Thyroid gland (tissue), 4 donors: ENCODE results near the gene PIGW. TPM values are rescaled to one million over a fixed set of nuclear protein-coding genes. Genes with fewer than 3 reads are reported as not detected.

ENCODE experiments used
- DNase-seq, 2 donors: peaks; one replicate each; pipeline ENCODE4 v3.0.0-alpha.2; 2019
- H3K27ac ChIP-seq, 3 donors: fragments of 200-600 bp; sonication (generic); 1 replicate in 2 of 3; 2 replicates in 1 of 3; pipeline ENCODE4 v1.5.1; 2016 to 2019; ENCODE audit warnings: mild to moderate bottlenecking in 1 of 3, moderate library complexity in 1 of 3
- H3K27me3 ChIP-seq: fragments of 200-600 bp; sonication (generic); one replicate; pipeline ENCODE4 v1.5.1; 2019
- H3K36me3 ChIP-seq, 2 donors: fragments of 200-600 bp; sonication (generic); one replicate each; pipeline ENCODE4 v1.5.1; 2016 to 2019
- H3K4me1 ChIP-seq, 2 donors: fragments of 200-600 bp; sonication (generic); one replicate each; pipeline ENCODE4 v1.5.1; 2017 to 2019
- H3K4me3 ChIP-seq, 3 donors: fragments of 200-600 bp; sonication (generic); replicated peaks in 1 of 3; 1 replicate in 2 of 3; 2 replicates in 1 of 3; pipeline ENCODE4 v1.5.1; 2016; ENCODE audit warnings: mild to moderate bottlenecking in 1 of 3
- H3K9me3 ChIP-seq: fragments of 200-600 bp; sonication (generic); one replicate; pipeline ENCODE4 v1.5.1; 2017
- POLR2A ChIP-seq, 2 donors: fragments of 450-650 bp; IDR thresholded peaks; one replicate each; pipeline ENCODE4 v1.6.1; 2017; ENCODE audit warnings: antibody characterized with exemption in 2 of 2, mild to moderate bottlenecking in 2 of 2, moderate library complexity in 1 of 2
- WGBS, 2 donors: methylation state at CpG; one replicate each; pipeline ENCODE4 v1.1.5; 2017; 5-methylcytosine and 5-hydroxymethylcytosine counted together
- intact Hi-C: fragments of 100-400 bp; cut with DNase I; formaldehyde crosslinking; loops from one replicate; pipeline ENCODE4 v1.15.1; 2023
- total RNA-seq, 4 donors: library from RNA; depleted of rRNA; stranded (reverse); fragments of >200 nt; gene quantifications; one replicate each; pipeline ENCODE4 v1.2.3, GENCODE V29; 2016
- TF ChIP-seq, protein P1 (sequence below), 6 experiments: fragments of 200-600 bp in 3 of 6; fragments of 450-650 bp in 3 of 6; sonication (generic) in 3 of 6; IDR thresholded peaks; one replicate each; pipeline ENCODE4 v1.5.1; 2016 to 2019; ENCODE audit warnings: antibody characterized with exemption in 6 of 6, mild to moderate bottlenecking in 2 of 6, inconsistent platforms in 1 of 6, moderate library complexity in 1 of 6

The PIGW gene
- total RNA-seq, 4 donors from 2014 or later, result 6.1 to 12.5 (median 7.1) TPM

DNA sequence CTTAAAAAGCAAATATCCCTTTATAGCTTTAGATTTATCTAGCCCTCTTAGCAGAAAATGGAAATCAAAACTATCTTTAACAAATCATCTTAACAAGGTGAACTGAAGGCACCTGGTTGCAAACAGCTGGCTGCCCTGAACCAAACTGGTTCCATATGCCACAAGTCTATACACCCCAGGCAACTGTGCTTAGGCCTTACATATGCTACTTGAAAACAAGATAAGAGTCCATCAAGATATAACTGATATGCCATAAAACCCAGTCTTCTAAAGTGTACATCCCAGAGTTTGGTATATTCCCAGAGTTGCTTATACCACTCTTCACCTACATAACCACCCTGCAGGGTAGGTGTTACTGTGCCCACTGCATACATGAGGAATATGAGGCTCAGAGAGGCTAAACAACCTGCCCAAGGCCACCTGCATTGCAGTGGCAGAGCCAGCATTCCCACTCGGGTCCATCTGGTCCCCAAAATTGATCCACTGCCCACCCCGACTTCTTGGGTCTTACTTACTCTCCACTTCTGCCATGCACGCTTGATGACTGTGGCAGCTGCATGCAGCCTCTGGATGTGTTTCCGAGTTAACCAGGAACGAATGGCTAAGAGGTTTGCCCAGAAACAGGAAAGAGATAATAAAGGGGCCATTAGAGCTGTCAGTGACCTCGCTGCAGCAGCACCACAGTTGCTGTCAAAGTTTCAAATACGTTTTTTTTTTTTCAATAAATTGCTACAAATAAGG is 36.1 kb upstream of the PIGW start:
- no peaks in the 10 kb centered on the region for H3K9me3 ChIP-seq
- intact Hi-C loops, result no loop called here
- peaks cover 37 to 40% of the 10 kb centered on the region in 2 donors for H3K36me3 ChIP-seq
- no peak for DNase-seq
- 82 to 84% methylated on average over 7 of the region's 7 CpGs for WGBS, 2 donors
- H3K27me3 ChIP-seq, result no peaks in the 10 kb centered on the region
- no peak overlapping the region for H3K27ac ChIP-seq
- H3K4me3 ChIP-seq, result no peak overlapping the region
- no peaks in the 10 kb centered on the region for H3K4me1 ChIP-seq
- TF ChIP-seq, protein P1, sequence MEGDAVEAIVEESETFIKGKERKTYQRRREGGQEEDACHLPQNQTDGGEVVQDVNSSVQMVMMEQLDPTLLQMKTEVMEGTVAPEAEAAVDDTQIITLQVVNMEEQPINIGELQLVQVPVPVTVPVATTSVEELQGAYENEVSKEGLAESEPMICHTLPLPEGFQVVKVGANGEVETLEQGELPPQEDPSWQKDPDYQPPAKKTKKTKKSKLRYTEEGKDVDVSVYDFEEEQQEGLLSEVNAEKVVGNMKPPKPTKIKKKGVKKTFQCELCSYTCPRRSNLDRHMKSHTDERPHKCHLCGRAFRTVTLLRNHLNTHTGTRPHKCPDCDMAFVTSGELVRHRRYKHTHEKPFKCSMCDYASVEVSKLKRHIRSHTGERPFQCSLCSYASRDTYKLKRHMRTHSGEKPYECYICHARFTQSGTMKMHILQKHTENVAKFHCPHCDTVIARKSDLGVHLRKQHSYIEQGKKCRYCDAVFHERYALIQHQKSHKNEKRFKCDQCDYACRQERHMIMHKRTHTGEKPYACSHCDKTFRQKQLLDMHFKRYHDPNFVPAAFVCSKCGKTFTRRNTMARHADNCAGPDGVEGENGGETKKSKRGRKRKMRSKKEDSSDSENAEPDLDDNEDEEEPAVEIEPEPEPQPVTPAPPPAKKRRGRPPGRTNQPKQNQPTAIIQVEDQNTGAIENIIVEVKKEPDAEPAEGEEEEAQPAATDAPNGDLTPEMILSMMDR (IDR thresholded peaks at IDR 0.05), result no peak
- TF ChIP-seq POLR2A (IDR thresholded peaks at IDR 0.05), result no peak

- no peaks in the 10 kb centered on the region for H3K4me1 ChIP-seq
- H3K27ac ChIP-seq, result no peak overlapping the region
- no peak for TF ChIP-seq POLR2A (IDR thresholded peaks at IDR 0.05)
- TF ChIP-seq, protein P1 (IDR thresholded peaks at IDR 0.05), result no peak
- H3K27me3 ChIP-seq, result no peaks in the 10 kb centered on the region
- H3K9me3 ChIP-seq, result no peaks in the 10 kb centered on the region
- intact Hi-C loops, result no loop called here
- no peak for DNase-seq
- H3K36me3 ChIP-seq, result peaks cover 20 to 28% of the 10 kb centered on the region in 2 donors
- WGBS, 2 donors, result 94 to 95% methylated on average over 14 to 15 of the region's 15 CpGs
- no peak overlapping the region for H3K4me3 ChIP-seq
Measured at GRCh38 chr17:36500745-36501225, 34.0 kb upstream of the PIGW start.

DNA sequence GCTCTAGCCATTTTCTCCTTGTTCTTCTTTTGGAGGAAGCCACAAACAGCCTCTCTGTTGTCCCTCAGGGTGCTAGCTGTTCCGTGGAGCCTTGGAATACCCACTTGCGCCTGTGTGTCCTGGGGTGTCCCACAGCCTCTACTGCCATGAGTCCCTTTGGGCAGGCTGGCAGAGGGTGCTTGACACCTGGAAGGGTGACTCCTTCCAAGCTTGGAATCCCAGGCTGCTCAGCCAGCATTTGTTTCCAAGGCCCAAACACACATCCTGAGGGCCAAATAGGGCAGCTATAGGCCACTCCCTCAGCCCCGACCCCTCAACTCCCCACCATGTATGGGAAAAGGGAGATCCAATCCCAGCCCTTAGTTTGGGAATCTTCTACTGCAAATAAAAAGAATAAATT is 33.4 kb upstream of the PIGW start:
- Histone ChIP-seq H3K27me3 (no peaks in the 10 kb centered on the region), H3K4me3 (no peak overlapping the region), H3K27ac (no peak overlapping the region), H3K4me1 (no peaks in the 10 kb centered on the region), H3K36me3 (peaks cover 15 to 23% of the 10 kb centered on the region in 2 donors), H3K9me3 (no peaks in the 10 kb centered on the region)
- no peak for TF ChIP-seq POLR2A (IDR thresholded peaks at IDR 0.05)
- TF ChIP-seq, protein P1 (IDR thresholded peaks at IDR 0.05), result no peak
- DNase-seq, result no peak
- intact Hi-C loops, result no loop called here
- 93% methylated on average over 3 of the region's 3 CpGs for WGBS, 2 donors

- intact Hi-C loops, result no loop called here
- Histone ChIP-seq H3K27me3 (no peaks in the 10 kb centered on the region), H3K4me1 (no peaks in the 10 kb centered on the region), H3K27ac (no peak overlapping the region), H3K4me3 (no peak overlapping the region), H3K36me3 (peaks cover 15 to 20% of the 10 kb centered on the region in 2 donors), H3K9me3 (no peaks in the 10 kb centered on the region)
- no peak for TF ChIP-seq POLR2A (IDR thresholded peaks at IDR 0.05)
- TF ChIP-seq, protein P1 (IDR thresholded peaks at IDR 0.05), result no peak
- WGBS, 2 donors, result 93 to 95% methylated on average over 6 of the region's 6 CpGs
- no peak for DNase-seq
Measured at GRCh38 chr17:36501963-36502362, 32.8 kb upstream of the PIGW start.

- no peaks in the 10 kb centered on the region for H3K4me1 ChIP-seq
- H3K4me3 ChIP-seq, result no peak overlapping the region
- H3K36me3 ChIP-seq, result peaks cover 6 to 9% of the 10 kb centered on the region in 2 donors
- TF ChIP-seq, protein P1 (IDR thresholded peaks at IDR 0.05), result no peak
- DNase-seq, result no peak
- no peaks in the 10 kb centered on the region for H3K9me3 ChIP-seq
- no peaks in the 10 kb centered on the region for H3K27me3 ChIP-seq
- intact Hi-C loops, result no loop called here
- no peak overlapping the region for H3K27ac ChIP-seq
- WGBS, 2 donors, result 91 to 99% methylated on average over 5 to 6 of the region's 7 CpGs
Measured at GRCh38 chr17:36503456-36504155, 31.2 kb upstream of the PIGW start.
